Nephron (organoid): ENCODE data around the gene FNTB.

Experiments used
- H3K27ac Mint-ChIP-seq, 3 experiments: 2 replicates each; pipeline ENCODE4 v1.8.0; 2020; ENCODE audit warnings: mixed read lengths in 3 of 3, mild to moderate bottlenecking in 2 of 3, moderate library complexity in 1 of 3
- H3K27me3 Mint-ChIP-seq: 2 replicates; pipeline ENCODE4 v1.8.0; 2021; ENCODE audit warnings: low read depth, mild to moderate bottlenecking, moderate library complexity, mixed read lengths
- H3K36me3 Mint-ChIP-seq: 2 replicates; pipeline ENCODE4 v1.8.0; 2020; ENCODE audit warnings: low read depth, mixed read lengths
- H3K4me1 Mint-ChIP-seq: 2 replicates; pipeline ENCODE4 v1.8.0; 2020; ENCODE audit warnings: mixed read lengths
- H3K4me3 Mint-ChIP-seq, 3 experiments: 2 replicates each; pipeline ENCODE4 v1.8.0; 2020; ENCODE audit warnings: mild to moderate bottlenecking in 3 of 3, mixed read lengths in 3 of 3, moderate library complexity in 2 of 3
- H3K9me3 Mint-ChIP-seq: 2 replicates; pipeline ENCODE4 v1.8.0; 2020; ENCODE audit warnings: mixed read lengths
- TF ChIP-seq, protein P1 (sequence below), 3 experiments: fragments of 200-600 bp; sonication (generic); IDR thresholded peaks; one replicate each; pipeline ENCODE4 v1.5.0; 2021; ENCODE audit warnings: antibody characterized with exemption in 3 of 3; ENCODE audit not compliant: unreplicated experiment in 3 of 3

The FNTB gene

DNA sequence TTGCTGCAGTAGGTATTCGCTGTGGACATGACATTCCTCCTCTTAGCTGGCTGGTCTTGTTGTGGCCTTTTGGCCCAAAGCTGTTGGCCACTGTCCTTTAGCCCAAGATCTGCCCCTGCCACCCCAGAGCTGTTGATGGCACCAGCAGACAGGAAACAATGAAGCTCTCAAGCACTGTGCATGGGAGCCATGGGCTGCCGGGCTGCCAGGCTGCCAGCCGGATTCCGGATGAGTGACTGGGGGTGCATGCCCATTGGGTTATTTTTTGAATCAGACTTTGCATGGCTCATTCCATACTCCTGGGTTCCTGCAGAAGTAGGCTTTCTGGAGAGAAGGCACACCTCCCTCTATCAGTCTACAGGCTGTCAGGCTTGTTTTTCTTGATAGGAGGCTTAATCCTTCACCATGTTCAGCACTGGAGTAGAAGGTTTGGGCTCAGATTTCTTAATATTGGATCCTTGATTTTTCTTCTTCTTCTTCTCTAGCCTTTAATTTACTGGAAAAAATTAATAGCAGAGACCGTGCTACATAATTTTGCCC lies 83.2 kb downstream of the FNTB start:
- Mint-ChIP-seq H3K9me3 (no peaks in the 10 kb centered on the region), H3K27me3 (no peaks in the 10 kb centered on the region), H3K36me3 (peaks cover 42% of the 10 kb centered on the region), H3K4me3 (no peak overlapping the region), H3K27ac (no peak overlapping the region), H3K4me1 (peaks cover 24% of the 10 kb centered on the region)
- TF ChIP-seq, protein P1, sequence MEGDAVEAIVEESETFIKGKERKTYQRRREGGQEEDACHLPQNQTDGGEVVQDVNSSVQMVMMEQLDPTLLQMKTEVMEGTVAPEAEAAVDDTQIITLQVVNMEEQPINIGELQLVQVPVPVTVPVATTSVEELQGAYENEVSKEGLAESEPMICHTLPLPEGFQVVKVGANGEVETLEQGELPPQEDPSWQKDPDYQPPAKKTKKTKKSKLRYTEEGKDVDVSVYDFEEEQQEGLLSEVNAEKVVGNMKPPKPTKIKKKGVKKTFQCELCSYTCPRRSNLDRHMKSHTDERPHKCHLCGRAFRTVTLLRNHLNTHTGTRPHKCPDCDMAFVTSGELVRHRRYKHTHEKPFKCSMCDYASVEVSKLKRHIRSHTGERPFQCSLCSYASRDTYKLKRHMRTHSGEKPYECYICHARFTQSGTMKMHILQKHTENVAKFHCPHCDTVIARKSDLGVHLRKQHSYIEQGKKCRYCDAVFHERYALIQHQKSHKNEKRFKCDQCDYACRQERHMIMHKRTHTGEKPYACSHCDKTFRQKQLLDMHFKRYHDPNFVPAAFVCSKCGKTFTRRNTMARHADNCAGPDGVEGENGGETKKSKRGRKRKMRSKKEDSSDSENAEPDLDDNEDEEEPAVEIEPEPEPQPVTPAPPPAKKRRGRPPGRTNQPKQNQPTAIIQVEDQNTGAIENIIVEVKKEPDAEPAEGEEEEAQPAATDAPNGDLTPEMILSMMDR (IDR thresholded peaks at IDR 0.05; ENCODE audit: unreplicated experiment in 3 of 3), result no peak

DNA sequence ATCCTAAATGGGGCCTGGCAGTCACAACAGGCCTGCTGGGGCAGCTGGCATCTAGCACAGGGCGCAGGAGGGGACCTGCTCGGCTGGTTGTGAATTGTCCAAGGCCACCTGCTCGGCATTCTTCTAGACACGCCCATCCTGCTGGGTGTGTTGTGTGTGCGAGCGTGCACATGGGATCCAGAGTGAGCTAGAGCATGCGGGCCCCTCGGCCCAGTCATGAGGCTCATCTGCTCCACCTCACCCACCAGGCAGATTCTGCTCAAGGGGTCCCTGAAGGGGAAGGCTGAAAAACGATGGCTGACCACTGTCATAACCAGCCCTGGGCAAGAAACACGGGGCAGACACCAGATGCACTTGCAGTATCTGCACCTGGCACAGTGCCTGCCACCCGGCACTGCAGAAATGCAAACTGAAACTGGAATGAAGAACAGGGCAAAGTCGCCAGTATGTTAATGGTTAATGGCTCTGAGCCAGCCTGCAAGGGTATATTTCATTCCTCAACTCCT lies 83.8 kb downstream of the FNTB start:
- Mint-ChIP-seq H3K9me3 (no peaks in the 10 kb centered on the region), H3K4me3 (no peak overlapping the region), H3K36me3 (peaks cover 42% of the 10 kb centered on the region), H3K4me1 (peaks cover 24% of the 10 kb centered on the region), H3K27me3 (no peaks in the 10 kb centered on the region), H3K27ac (no peak overlapping the region)
- TF ChIP-seq, protein P1 (IDR thresholded peaks at IDR 0.05; ENCODE audit: unreplicated experiment in 3 of 3), result no peak

DNA sequence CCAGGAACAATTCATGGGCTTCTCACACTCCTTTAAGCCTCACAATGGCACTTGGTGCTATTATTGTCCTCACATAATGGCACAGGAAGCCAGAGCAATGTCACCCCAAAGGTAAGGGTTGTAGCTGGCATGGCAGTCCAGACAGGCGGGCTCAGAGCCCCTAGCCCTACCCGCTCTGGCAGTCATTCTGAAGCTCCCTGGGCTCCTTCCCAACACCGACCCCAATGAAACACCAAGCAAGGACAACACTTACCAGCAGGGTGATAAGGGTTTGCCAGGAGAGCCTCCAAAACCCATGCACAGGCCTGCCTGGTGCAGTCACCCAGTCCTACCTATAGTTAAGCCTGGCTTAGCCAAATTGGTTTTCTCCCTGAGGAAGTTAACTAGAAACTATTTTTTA lies 84.8 kb downstream of the FNTB start:
- TF ChIP-seq, protein P1 (IDR thresholded peaks at IDR 0.05; ENCODE audit: unreplicated experiment in 3 of 3), result no peak
- H3K4me1 Mint-ChIP-seq, result peaks cover 24% of the 10 kb centered on the region
- H3K4me3 Mint-ChIP-seq, result no peak overlapping the region
- no peak overlapping the region for H3K27ac Mint-ChIP-seq
- H3K9me3 Mint-ChIP-seq, result no peaks in the 10 kb centered on the region
- peaks cover 42% of the 10 kb centered on the region for H3K36me3 Mint-ChIP-seq
- no peaks in the 10 kb centered on the region for H3K27me3 Mint-ChIP-seq

DNA sequence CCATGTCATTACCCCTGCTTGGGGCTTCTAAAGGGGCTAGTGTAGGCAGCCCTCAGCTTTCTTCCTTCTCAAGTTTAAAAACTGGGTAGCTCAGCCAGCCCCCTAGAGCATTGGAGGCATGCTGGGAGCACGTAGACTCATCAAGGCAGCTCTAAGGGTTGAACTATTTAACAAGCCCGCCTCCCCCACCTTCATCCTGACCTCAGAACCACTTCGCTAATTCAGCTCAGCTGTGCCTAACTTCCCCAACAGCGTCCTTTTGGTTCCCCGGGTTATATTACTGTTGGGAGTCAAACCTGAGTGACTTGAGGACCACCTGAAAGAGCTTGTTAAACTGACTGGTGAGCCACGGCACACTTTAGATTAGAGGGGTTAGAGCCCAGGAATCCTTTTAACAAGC lies 85.6 kb downstream of the FNTB start:
- TF ChIP-seq, protein P1 (IDR thresholded peaks at IDR 0.05; ENCODE audit: unreplicated experiment in 3 of 3), result no peak
- Mint-ChIP-seq H3K27ac (peak overlapping the region in 2 of 3 experiments; percentile 15 to 37), H3K36me3 (peaks cover 44% of the 10 kb centered on the region), H3K4me3 (no peak overlapping the region), H3K27me3 (no peaks in the 10 kb centered on the region), H3K9me3 (no peaks in the 10 kb centered on the region), H3K4me1 (peaks cover 24% of the 10 kb centered on the region)

DNA sequence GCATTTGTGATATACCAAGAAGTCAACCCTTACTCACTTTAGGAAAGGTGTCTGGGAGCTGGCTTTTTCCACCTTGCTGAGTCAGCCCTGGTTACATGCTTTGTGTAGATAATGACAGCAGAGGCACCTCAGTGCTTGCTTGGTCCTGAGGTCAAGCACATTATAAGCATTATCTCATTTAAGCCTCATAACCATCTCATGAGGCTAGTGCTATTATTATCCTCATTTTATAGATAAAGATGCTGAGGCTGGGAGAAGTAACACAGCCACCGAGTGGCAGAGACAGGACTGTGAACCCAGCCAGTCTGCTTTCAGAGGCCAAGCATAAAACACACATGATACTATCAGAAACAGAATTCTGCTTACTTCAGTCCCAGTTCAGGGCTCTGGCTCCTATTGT lies 86.2 kb downstream of the FNTB start:
- H3K4me3 Mint-ChIP-seq, result no peak overlapping the region

More for the DNA sequence above, 86.2 kb downstream of the FNTB start:
- peak overlapping the region in 1 of 3 experiments; percentile 55 for H3K27ac Mint-ChIP-seq
- H3K4me1 Mint-ChIP-seq, result peaks cover 24% of the 10 kb centered on the region
- peaks cover 48% of the 10 kb centered on the region for H3K36me3 Mint-ChIP-seq
- H3K9me3 Mint-ChIP-seq, result no peaks in the 10 kb centered on the region
- TF ChIP-seq, protein P1 (IDR thresholded peaks at IDR 0.05; ENCODE audit: unreplicated experiment in 3 of 3), result no peak
- H3K27me3 Mint-ChIP-seq, result no peaks in the 10 kb centered on the region
